Ovary (tissue), 3 donors: ENCODE results near the gene ITPR3.

Experiments used
- CTCF ChIP-seq, 3 donors: fragments of 450-650 bp in 2 of 3; fragments of 200-600 bp in 1 of 3; IDR thresholded peaks; one replicate each; pipeline versions ENCODE4 v1.5.1 to v1.8.0; 2016 to 2022; ENCODE audit warnings: antibody characterized with exemption in 3 of 3, mild to moderate bottlenecking in 1 of 3
- EP300 ChIP-seq: sonication (generic); formaldehyde crosslinking; IDR thresholded peaks from one replicate; pipeline ENCODE4 v1.6.1; 2017; ENCODE audit warnings: antibody characterized with exemption
- POLR2A ChIP-seq: fragments of 450-650 bp; IDR thresholded peaks from one replicate; pipeline ENCODE4 v1.6.1; 2017; ENCODE audit warnings: antibody characterized with exemption, mild to moderate bottlenecking, moderate library complexity
- donor health status: DM: no; HTN: no; CAD: no.

- TF ChIP-seq CTCF (IDR thresholded peaks at IDR 0.05) (no peak), POLR2A (no peak), EP300 (no peak)
Observed at GRCh38 chr6:33633084-33633461, 12.0 kb downstream of the ITPR3 start.
